ENCODE measurements around the gene UAP1L1. TPM values are rescaled to one million over a fixed set of nuclear protein-coding genes. Genes with fewer than 3 reads are reported as not detected.

The UAP1L1 gene
- total RNA-seq, 2 experiments from 2014 or later: 43.9 to 44.1 TPM

DNA sequence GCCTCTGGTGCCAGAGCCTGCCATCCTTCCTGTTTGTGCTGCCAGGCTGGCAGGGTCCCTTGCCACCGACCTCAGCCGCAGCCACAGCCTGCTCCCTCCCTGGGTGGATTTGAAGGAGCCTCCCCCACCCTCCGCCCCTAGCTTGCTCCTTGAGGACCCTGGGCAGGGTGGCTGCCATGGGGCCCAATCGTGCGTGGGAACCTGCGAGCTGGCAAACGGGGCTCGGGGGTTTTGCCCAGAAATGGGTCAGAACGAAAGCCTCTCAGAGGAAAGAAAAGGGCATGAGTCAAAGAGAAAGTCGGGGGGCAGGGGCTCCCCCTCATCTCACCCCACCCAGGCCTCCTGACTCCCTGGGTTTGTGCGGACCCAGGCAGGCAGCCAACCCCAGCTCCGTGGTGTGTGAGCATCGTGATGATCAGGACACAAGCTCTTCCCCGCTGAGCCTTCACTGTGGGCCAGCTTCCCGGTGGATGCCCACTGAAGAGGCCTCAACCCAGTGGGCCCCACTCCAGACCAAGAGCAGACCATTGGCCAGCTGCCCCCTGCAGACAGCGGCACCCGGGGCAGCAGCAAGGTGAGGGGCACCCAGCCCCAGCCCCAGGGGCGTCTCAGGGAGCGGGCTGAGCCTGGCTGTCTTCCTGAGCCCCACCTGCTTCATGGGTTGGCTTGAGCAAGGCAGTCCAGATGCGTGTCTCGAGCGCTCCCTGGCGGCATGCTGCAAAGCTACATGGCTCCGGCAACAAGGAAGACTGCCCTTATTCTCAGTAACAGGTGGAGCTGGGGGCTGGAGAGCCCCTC lies 42.4 kb upstream of the UAP1L1 start:
- POLR2A ChIA-PET: interaction anchor here (0.7 to 2.4 kb wide), 17 partner anchors 8 to 246 kb away, joined by 3 to 15 read pairs (median 4); partner anchors contain the start of genes CLIC3, FBXW5 and SAPCD2
- peak overlapping the region; percentile 55 for H3K4me3 Mint-ChIP-seq
- peaks cover 20% of the 10 kb centered on the region for H3K4me1 Mint-ChIP-seq
- H3K27me3 Mint-ChIP-seq: no peaks in the 10 kb centered on the region
- ATAC-seq (ENCODE audit: low read depth) (peak; percentile 87), DNase-seq (peak; percentile 92)
- no peaks in the 10 kb centered on the region for H3K36me3 Mint-ChIP-seq
- H3K27ac Mint-ChIP-seq: peak overlapping the region; percentile 79
- H3K9me3 Mint-ChIP-seq: no peaks in the 10 kb centered on the region

DNA sequence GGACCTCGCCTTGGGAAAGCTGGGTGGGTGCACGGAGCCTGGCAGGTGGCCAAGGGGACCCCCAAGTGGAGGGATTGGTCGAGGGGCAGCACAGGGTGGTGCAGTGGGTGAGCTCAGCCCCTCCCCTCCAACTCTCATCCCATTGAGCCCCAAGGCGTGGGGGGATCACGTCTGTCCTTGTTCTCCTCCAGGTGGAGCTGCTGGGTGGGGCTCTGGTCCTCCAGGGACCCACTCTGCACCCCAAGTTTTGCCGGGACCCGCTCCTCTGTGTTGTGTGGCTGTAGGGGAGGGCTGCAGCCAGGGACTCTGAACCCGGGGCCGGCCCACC lies 41.8 kb upstream of the UAP1L1 start:
- H3K27ac Mint-ChIP-seq: peak overlapping the region; percentile 79
- H3K4me3 Mint-ChIP-seq: no peak overlapping the region
- peaks cover 18% of the 10 kb centered on the region for H3K4me1 Mint-ChIP-seq
- POLR2A ChIA-PET: interaction anchor here (0.7 to 2.4 kb wide), 17 partner anchors 9 to 247 kb away, joined by 3 to 15 read pairs (median 4); partner anchors contain the start of genes CLIC3, FBXW5 and SAPCD2
- DNase-seq: no peak
- H3K9me3 Mint-ChIP-seq: no peaks in the 10 kb centered on the region
- ATAC-seq (ENCODE audit: low read depth): no peak
- no peaks in the 10 kb centered on the region for H3K27me3 Mint-ChIP-seq
- H3K36me3 Mint-ChIP-seq: no peaks in the 10 kb centered on the region

DNA sequence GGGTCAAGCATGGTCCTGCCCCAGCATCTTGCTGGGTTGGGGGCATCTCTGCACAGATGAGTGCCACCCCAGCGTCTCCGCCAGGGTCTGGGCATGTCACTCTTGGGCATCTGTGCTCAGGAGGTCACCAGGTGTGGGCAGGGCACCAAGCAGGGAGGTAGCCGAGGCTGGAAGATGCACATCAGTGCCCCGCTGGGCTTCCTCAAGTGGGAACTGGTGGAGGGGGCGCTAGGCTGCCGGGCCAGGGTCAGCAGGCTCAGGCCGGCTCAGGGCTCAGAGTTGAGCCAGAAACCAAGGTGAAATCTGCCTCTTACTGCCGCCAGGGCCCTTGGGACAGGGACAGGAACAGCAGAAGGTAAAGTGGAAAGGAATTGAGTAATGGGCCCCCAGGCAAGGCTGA lies 41.4 kb upstream of the UAP1L1 start:
- Mint-ChIP-seq H3K27ac (no peak overlapping the region), H3K4me3 (no peak overlapping the region), H3K27me3 (no peaks in the 10 kb centered on the region), H3K36me3 (no peaks in the 10 kb centered on the region), H3K9me3 (no peaks in the 10 kb centered on the region), H3K4me1 (peaks cover 13% of the 10 kb centered on the region)
- DNase-seq (no peak), ATAC-seq (ENCODE audit: low read depth) (no peak)
- POLR2A ChIA-PET: interaction anchor here (0.7 to 2.4 kb wide), 4 partner anchors 34 to 154 kb away, joined by 3 to 15 read pairs (median 6); partner anchors contain the start of gene SAPCD2

DNA sequence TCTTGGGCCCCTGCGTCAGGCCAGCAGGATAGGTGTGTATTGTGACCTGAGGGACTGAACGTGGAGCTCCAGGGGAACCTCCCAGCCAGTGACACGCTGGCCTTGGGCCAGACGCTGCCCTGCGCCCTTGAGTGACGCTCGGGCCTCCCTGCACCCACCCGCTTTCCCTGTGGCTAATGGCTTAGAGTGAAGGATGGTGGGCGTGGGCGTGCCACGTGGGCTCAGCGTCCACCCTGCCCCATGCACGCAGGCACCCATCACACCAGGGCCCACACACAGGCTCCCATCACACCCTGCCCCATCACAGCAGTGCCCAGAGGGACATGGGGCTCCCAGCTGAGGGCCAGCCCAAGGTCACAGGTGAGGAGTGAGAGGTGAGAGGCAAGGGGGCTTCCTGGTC lies 40.3 kb upstream of the UAP1L1 start:
- Mint-ChIP-seq H3K27me3 (no peaks in the 10 kb centered on the region), H3K4me3 (no peak overlapping the region), H3K9me3 (no peaks in the 10 kb centered on the region), H3K27ac (no peak overlapping the region), H3K4me1 (peaks cover 9% of the 10 kb centered on the region), H3K36me3 (no peaks in the 10 kb centered on the region)
- POLR2A ChIA-PET: interaction anchor here (0.6 to 1.3 kb wide), 3 partner anchors 9 to 89 kb away, joined by 3 to 4 read pairs (median 3); no protein-coding TSS in a partner anchor
- no peak for ATAC-seq (ENCODE audit: low read depth)
- DNase-seq: no peak

DNA sequence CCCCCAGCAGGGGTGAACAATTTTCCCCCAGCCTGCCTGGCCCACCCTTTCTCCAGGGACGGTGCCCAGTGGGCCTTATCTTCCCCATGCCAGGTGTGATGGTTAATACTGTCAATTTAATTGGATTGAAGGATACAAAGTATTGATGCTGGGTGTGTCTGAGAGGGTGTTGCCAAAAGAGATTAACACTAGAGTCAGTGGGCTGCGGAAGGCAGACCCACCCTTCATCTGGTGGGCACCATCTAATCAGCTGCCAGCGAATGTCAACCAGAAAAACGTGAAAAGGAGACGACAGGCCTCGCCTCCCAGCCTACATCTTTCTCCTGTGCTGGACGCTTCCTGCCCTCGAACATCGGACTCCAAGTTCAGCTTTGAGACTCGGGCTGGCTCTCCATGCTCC lies 39.8 kb upstream of the UAP1L1 start:
- Mint-ChIP-seq H3K27ac (no peak overlapping the region), H3K4me3 (no peak overlapping the region), H3K27me3 (no peaks in the 10 kb centered on the region), H3K36me3 (no peaks in the 10 kb centered on the region), H3K9me3 (no peaks in the 10 kb centered on the region), H3K4me1 (peaks cover 8% of the 10 kb centered on the region)
- ATAC-seq (ENCODE audit: low read depth) (no peak), DNase-seq (no peak)
- POLR2A ChIA-PET: interaction anchor here (1.3 kb wide), 1 partner anchor 21 kb away, joined by 3 read pairs; no protein-coding TSS in a partner anchor

DNA sequence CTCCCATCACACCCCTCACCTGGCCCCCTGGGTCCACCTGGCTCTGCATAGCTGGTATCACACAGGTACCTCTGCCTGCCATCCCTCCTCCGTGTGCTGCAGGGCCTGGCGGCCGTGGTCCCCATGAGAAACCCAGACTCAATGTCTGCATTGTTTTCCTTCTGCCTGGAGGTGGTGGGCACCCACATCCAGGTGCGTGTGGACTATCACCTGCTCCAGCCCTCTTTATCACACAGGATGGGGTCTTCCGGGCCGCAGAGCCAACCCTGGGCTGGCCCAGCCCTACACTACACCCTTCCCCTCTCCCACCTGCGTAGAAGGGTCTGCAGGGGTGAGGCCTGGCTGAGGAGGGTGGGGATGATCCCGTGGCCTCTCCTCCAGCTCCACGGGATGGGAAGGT lies 38.4 kb upstream of the UAP1L1 start:
- Mint-ChIP-seq H3K4me1 (peaks cover 5% of the 10 kb centered on the region), H3K36me3 (no peaks in the 10 kb centered on the region), H3K27me3 (peaks cover 1% of the 10 kb centered on the region), H3K4me3 (no peak overlapping the region), H3K9me3 (no peaks in the 10 kb centered on the region), H3K27ac (no peak overlapping the region)
- ATAC-seq (ENCODE audit: low read depth) (no peak), DNase-seq (no peak)
- POLR2A ChIA-PET: interaction anchor here (1.0 kb wide), 1 partner anchor 10 kb away, joined by 3 read pairs; no protein-coding TSS in a partner anchor

DNA sequence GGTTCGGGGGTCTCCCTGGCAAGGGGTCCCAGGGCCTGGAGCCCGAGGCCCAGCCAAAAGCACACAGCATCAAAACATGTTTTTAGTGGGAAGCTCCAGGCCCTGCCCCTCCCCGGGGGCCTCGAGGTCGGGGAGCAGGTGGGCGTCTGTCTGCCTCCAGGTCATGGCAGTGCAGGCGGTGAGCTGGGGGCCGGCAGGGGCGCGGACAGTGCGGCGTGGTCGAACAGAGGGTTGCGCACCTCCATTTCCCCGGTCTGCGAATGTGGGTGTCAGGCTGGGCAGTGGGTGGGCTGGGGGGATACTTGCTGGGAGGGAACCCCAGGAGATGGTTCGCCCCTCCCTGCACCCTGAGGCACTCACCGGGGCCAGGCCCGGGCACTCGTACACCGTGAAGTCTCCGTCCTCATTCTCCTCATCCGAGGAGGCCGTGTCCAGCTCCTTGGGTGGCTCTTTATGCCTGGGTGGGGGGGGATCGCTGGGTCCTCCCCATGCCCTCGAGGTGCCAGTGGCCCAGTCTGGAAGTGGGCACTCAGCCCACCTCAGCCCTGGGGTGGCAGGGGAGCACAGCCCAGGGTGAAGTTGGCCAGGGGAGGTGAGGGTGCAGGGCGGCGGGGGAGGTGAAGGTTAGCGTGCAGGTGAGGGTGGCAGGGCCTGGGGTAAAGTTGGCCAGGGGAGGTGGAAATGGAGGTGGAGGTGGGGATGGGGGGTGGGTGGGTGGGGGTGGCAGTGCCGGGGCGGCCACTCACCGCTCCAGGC lies 37.5 kb upstream of the UAP1L1 start:
- Mint-ChIP-seq H3K4me1 (peaks cover 6% of the 10 kb centered on the region), H3K4me3 (no peak overlapping the region), H3K36me3 (no peaks in the 10 kb centered on the region), H3K9me3 (no peaks in the 10 kb centered on the region), H3K27ac (no peak overlapping the region), H3K27me3 (peaks cover 3% of the 10 kb centered on the region)
- ATAC-seq (ENCODE audit: low read depth) (no peak), DNase-seq (no peak)
- POLR2A ChIA-PET: no interaction called here

DNA sequence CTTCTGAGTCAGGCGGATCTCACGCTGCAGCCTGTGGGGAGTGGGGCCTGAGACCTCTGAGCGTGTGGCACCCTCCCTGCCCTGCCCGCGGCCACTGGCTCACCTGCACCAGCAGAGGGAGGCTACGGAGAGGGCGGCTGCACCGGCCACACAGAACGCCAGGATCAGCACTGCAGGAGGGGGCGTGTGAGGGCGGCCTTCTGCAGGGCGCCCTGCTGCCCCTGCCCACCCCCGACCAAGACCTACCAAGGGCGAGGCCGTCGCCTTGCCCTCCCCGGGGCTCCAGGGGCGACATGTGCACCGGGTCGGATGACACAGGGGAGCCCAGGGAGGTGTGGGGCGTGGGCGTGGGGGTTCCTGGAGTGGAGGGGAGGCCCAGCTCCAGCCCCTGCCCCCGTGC lies 36.7 kb upstream of the UAP1L1 start:
- H3K4me3 Mint-ChIP-seq: no peak overlapping the region
- H3K27ac Mint-ChIP-seq: no peak overlapping the region
- H3K36me3 Mint-ChIP-seq: no peaks in the 10 kb centered on the region
- no peak for DNase-seq
- peaks cover 7% of the 10 kb centered on the region for H3K27me3 Mint-ChIP-seq
- ATAC-seq (ENCODE audit: low read depth): no peak
- POLR2A ChIA-PET: no interaction called here
- peaks cover 8% of the 10 kb centered on the region for H3K4me1 Mint-ChIP-seq
- no peaks in the 10 kb centered on the region for H3K9me3 Mint-ChIP-seq

DNA sequence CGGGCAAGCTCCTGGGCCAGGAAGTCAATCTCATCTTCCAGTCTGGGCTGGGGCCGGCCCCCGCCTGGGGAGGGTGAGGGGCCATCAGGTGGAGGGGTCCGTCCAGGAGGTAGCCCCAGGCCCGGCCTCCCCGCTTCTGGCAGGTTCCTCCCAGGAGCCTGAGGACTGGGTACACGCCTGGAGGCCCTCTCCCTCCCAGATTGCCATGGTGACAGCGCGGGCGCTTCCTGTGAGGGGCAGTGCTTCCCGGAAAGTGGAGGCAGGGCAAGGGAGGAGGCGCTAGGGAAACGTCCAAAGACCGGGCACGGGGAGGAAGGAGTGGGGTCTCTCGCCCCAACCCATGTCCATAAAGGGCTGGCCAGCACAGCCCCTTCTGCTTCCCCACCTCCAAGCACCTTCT lies 36.2 kb upstream of the UAP1L1 start:
- H3K27ac Mint-ChIP-seq: no peak overlapping the region
- H3K36me3 Mint-ChIP-seq: no peaks in the 10 kb centered on the region
- POLR2A ChIA-PET: no interaction called here
- H3K27me3 Mint-ChIP-seq: peaks cover 7% of the 10 kb centered on the region
- H3K9me3 Mint-ChIP-seq: no peaks in the 10 kb centered on the region
- DNase-seq: no peak
- no peak overlapping the region for H3K4me3 Mint-ChIP-seq
- H3K4me1 Mint-ChIP-seq: peaks cover 8% of the 10 kb centered on the region
- ATAC-seq (ENCODE audit: low read depth): no peak

DNA sequence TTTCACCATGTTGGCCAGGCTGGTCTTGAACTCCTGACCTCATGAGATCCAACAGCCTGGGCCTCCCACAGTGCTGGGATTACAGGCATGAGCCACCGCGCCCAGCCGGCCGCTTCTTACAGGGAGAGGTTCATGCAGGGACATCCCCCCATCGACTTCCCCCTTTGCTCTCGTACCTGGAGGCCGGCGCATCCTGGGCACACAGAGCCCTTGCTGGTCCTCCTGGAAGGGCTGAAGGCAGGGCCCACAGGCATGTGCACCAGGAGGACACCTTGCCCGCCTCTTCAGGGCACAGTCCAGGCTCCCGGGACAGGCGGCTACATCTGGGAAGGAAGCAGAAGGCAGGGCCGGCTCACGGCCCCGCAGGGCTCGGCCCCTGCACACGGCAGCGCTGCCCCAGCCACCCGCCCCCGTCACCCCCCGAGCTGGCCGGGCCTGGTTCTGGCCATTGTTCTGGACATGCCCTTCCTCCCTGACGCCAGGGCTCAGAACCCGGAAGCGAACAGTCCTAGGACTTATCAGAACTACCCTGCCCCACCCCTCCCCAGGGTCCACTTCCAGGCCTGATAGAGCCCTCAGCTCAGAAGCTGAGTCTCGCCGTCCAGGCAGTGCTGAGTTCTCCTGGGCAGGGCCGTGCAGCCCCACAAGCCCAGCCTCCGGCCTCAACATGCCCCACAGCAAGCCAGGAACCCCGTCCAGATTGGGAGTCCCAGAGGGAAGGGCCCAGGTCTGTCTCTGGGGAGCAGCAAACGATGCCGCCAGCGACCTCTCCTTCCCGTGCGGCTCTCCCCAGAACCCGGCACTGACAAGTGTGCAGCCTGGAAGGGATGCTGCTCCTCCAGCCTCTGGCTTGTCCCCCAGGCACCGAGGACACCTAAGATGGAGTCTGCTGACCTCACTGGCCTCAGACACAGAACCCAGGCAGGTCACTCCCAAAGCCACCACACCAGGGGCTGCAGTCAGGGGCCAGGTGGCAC lies 34.3 kb upstream of the UAP1L1 start:
- no peak overlapping the region for H3K27ac Mint-ChIP-seq
- H3K4me1 Mint-ChIP-seq: peaks cover 8% of the 10 kb centered on the region
- POLR2A ChIA-PET: no interaction called here
- H3K4me3 Mint-ChIP-seq: no peak overlapping the region
- no peak for ATAC-seq (ENCODE audit: low read depth)
- H3K36me3 Mint-ChIP-seq: no peaks in the 10 kb centered on the region
- no peaks in the 10 kb centered on the region for H3K9me3 Mint-ChIP-seq
- H3K27me3 Mint-ChIP-seq: peaks cover 16% of the 10 kb centered on the region
- no peak for DNase-seq

DNA sequence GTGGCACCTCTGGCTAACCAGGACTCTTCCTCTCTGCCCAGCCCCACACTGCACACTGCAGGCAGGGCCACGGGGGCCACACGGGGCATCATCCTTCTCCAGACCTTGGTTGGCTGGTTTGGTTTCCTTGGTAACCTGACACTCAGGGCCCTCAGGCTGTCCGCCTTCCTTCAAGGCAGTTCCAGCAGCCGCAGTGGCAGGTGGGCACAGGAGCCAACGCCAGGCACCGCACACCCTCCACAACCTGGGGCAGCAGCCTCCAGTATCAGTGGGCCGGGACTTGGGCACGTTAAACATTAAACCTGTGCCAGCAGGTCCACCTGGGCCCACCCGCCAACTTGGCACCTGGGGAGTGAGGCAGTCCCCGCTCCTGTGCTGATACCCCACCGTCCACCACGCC lies 33.3 kb upstream of the UAP1L1 start:
- H3K9me3 Mint-ChIP-seq: no peaks in the 10 kb centered on the region
- ATAC-seq (ENCODE audit: low read depth): no peak
- H3K36me3 Mint-ChIP-seq: no peaks in the 10 kb centered on the region
- no peak for DNase-seq
- H3K4me3 Mint-ChIP-seq: no peak overlapping the region
- H3K27me3 Mint-ChIP-seq: peaks cover 20% of the 10 kb centered on the region
- POLR2A ChIA-PET: interaction anchor here (1.0 kb wide), 1 partner anchor 26 kb away, joined by 3 read pairs; the partner anchor contains the start of gene SAPCD2
- H3K4me1 Mint-ChIP-seq: peaks cover 8% of the 10 kb centered on the region
- H3K27ac Mint-ChIP-seq: no peak overlapping the region

DNA sequence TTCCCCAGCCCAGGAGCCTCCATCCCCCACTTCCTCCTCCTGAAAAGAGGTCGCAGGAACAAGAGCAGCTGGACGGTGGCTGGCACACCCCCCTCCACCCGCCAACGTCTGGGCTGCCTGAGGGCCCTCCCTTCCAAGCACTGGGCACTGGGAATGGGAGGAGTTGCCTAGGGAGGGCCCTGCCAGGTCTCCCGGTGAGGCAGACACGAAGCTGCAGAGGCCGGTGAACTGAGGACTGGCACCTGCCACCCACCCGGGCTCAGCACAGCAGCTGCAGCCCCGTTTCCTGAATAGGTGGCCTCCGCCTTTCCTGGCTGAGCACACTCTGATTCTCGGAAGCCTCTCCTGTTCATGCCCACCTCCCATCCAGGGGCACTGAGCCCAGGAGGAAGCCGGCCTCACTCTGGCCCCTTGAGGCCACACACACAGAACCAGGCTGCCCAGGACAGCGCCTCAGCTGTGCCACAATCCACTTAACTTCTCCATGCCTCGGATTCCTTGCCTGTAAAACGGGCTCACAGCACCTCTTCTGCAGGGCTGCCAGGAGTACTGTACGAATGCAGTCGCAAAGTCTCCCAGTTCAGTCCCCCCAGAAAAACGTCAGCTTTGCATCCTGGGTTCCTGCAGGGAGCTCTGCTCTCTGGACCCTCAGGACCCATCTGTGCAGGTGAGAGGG lies 32.7 kb upstream of the UAP1L1 start:
- DNase-seq: peak; percentile 48
- H3K27me3 Mint-ChIP-seq: peaks cover 24% of the 10 kb centered on the region
- peak overlapping the region; percentile 71 for H3K4me3 Mint-ChIP-seq
- H3K36me3 Mint-ChIP-seq: no peaks in the 10 kb centered on the region
- no peak for ATAC-seq (ENCODE audit: low read depth)
- H3K9me3 Mint-ChIP-seq: no peaks in the 10 kb centered on the region
- H3K27ac Mint-ChIP-seq: no peak overlapping the region
- POLR2A ChIA-PET: interaction anchor here (0.6 to 1.0 kb wide), 2 partner anchors 26 to 79 kb away, joined by 3 to 4 read pairs; partner anchors contain the start of gene SAPCD2
- peaks cover 10% of the 10 kb centered on the region for H3K4me1 Mint-ChIP-seq

All from activated naive CD8-positive, alpha-beta T cell treated with anti-CD3 and anti-CD28 coated beads, Interleukin-2, amount 10 ng/mL, durations not matched to agents 7 days and 5 days (primary cell).